ENCODE measurements around the gene UBE2Q1. TPM values are rescaled to one million over a fixed set of nuclear protein-coding genes. Genes with fewer than 3 reads are reported as not detected.

The UBE2Q1 gene
- total RNA-seq, 1 donor from 2014 or later, result 68.7 TPM

DNA sequence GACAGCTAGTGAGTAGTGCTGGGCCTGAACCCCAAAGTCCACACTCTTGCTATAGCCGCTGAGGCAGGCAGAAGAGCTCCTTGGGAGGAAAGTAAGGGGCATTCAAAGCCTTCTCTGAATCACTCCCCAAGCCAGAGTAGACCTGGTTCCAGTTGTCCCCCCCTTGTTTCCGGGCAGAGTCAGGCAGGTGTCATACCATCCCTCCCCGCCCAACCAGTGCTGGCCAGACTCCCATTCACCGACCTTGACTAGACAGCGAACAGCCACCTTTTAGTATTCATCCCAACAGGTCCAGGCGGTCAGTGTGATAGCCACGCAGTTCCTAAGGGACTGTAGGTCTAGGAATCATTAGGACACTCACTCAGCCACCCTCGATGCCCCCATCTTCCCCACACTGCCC is 20.9 kb upstream of the UBE2Q1 start:
- no peak for DNase-seq
- ATAC-seq, result no peak
- intact Hi-C loops (cut with micrococcal nuclease), result no loop called here

DNA sequence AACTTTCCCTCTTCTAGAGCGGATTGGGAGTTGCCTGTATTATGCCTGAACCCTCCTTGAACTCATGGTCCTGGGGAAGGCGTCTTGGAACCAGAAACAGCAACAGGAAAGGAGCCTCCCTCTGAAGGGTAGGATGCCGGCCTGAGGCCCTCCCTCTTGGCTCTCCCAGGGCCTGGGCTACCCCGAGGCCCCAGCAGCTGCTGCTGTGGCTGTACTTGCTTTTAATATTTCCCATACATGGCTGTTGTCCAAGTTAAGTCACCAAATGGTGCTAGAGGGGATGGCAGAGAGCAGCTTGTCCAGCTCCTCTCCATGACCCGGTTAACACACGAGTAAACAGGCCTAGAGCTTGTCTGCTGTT is 19.6 kb upstream of the UBE2Q1 start:
- DNase-seq (no peak), ATAC-seq (peak; percentile 66)
- intact Hi-C loops (cut with micrococcal nuclease), result no loop called here

DNA sequence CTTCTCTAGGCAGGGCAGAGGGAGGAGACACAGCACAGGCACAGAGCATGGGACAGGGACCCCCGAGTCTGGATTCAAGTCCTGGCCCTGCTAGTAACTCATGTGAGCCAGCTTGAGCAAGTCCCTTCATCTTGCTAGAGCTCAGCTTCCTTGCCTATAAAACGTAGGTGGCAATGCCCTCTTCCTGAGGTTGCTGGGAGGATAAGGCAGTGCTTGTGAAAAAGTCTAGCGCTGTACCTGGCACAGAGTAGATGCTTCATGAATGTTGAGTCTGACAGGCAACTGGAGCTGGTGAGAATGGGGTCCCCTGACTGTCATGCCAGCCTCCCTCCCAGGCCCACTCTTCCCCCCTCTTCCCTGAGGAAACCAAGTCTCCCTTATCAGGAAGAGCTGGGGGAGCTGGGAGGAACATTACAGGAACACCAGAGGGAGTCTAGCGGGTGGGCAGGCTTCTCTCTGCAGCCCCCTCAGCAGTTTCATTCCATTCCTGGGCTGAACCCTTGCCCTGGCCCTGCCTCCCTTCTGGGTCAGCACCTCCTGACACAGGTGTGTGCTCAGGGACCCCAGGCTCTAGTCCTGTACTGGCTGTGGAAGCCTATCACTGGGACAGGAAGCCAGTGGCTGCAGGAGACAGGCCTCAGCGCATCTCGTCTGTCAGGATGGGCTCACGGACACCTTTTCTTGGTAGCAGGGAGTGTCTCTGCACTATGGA is 19.0 kb upstream of the UBE2Q1 start:
- ATAC-seq, result no peak
- intact Hi-C loops (cut with micrococcal nuclease), result no loop called here

DNA sequence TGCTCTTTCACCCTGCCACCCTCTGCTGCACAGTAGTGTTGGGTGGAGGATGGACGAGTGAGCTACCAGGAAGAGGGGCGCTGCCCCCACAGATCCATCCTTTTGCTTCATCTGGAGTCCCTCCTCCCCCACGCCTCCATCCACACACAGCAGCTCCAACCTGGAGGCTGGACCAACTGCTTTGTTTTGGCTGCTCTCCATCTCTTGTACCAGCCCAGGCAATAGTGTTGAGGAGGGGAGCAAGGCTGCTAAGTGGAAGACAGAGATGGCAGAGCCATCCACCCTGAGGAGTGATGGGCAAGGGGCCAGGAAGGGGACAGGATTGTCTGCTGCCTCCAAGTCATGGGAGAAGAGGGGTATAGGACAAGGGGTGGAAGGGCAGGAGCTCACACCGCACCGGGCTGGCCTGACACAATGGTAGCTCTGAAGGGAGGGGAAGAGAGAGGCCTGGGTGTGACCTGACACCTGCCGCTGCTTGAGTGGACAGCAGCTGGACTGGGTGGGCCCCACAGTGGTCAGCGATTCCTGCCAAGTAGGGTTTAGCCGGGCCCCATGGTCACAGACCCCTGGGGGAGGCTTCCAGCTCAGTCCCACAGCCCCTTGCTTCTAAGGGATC is 17.6 kb upstream of the UBE2Q1 start:
- intact Hi-C loops (cut with micrococcal nuclease), result no loop called here
- ATAC-seq (no peak), DNase-seq (no peak)

More for the DNA sequence above, 19.0 kb upstream of the UBE2Q1 start:
- no peak for DNase-seq

DNA sequence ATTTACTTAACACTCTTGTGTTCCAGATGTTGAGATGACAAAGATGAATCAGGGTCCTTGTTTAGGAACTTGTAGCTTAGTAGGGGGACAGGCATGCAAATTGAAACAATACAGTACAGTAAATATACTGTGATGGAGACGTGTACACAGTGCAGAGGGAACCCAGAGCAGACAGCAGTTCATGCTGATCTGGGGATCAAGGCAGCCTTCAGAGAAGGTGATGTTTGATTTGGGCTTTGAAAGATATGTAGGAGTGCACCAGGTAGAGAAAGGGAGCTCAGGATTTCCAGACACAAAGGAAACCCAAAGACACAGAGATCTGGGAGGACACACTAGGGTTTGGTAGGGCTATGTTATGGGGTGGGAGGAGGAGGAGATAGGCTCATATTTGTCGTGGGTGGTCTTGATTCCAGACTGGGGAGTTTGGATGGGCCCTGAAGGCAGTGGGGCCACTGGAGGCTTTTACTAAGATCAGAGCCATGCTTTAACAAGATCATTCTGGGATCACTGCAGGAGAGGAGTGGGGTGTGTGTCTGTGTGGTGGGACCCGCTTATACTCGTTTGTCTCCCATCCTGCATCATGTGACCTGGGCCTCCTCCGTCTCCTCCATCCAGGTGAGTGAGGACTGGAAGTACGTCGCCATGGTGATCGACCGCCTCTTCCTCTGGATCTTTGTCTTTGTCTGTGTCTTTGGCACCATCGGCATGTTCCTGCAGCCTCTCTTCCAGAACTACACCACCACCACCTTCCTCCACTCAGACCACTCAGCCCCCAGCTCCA is 16.9 kb upstream of the UBE2Q1 start:
- no peak for ATAC-seq
- DNase-seq, result no peak
- intact Hi-C loops (cut with micrococcal nuclease), result no loop called here

DNA sequence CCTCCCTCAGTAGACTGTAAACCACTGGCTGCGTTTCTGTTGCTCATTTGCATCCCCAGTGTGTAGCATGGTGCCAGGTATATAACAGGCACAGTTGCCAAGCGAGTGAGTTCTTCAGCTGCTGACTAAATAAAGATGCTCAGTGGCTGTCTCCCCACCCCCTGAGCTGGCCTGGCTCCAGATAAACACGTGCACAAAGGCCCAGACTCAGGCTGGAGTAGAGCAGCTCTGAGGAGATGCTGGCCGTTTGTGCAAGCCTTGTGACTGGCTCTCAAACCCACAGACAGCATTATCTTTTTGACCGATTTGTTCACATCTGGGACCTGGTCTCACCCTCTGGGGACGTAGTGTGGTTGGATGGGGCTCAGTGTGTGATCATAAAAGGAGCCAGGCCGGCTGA is 16.3 kb upstream of the UBE2Q1 start:
- ATAC-seq, result no peak
- no peak for DNase-seq
- intact Hi-C loops (cut with micrococcal nuclease), result no loop called here

GRCh38 chr1:154573168-154573510 is 14.7 kb upstream of the UBE2Q1 start:
- ATAC-seq, result no peak
- DNase-seq, result no peak
- intact Hi-C loops (cut with micrococcal nuclease), result no loop called here

DNA sequence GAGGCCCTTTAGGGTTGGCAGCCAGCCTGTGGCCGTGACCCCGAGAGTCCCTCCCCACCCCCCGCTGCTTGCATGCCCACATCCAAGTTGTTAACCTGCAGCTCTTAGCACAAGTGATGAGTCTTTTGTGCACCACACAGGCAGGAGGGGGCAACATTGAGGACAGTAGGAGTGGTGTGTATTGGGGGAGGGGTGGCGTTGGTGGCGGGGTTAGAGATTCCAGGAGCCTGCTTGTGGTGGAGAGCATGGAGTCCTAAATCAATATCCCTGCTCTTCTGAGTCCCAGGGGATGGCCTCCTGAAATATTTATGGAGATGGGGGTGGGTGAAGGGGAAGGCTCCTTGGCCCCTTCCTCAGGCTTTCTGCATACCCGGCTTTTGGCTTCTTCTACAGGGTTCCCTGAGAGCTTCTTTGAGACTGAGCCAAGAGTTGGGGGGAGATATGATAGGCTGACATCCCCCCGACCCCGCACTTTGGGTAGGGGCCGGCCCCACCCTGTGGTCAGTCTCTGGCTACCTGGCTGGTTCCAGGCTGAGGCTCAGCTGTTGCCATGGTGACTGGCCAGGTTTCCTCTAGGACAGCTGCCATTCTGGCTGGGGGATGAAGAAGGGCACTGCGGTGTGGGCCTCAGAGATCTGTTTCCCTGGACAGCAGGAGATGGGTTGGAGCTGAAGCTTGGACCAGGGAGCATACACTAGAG is 14.2 kb upstream of the UBE2Q1 start:
- ATAC-seq, result no peak
- intact Hi-C loops (cut with micrococcal nuclease), result no loop called here
- DNase-seq, result no peak

- no peak for ATAC-seq
- intact Hi-C loops (cut with micrococcal nuclease), result no loop called here
- DNase-seq, result no peak
These were observed 13.5 kb upstream of the UBE2Q1 start for GRCh38 chr1:154571964-154572288.

DNA sequence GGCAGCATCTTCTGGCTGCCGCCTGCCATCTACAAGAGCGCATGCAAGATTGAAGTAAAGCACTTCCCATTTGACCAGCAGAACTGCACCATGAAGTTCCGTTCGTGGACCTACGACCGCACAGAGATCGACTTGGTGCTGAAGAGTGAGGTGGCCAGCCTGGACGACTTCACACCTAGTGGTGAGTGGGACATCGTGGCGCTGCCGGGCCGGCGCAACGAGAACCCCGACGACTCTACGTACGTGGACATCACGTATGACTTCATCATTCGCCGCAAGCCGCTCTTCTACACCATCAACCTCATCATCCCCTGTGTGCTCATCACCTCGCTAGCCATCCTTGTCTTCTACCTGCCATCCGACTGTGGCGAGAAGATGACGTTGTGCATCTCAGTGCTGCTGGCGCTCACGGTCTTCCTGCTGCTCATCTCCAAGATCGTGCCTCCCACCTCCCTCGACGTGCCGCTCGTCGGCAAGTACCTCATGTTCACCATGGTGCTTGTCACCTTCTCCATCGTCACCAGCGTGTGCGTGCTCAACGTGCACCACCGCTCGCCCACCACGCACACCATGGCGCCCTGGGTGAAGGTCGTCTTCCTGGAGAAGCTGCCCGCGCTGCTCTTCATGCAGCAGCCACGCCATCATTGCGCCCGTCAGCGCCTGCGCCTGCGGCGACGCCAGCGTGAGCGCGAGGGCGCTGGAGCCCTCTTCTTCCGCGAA is 12.9 kb upstream of the UBE2Q1 start:
- DNase-seq (no peak), ATAC-seq (no peak)
- intact Hi-C loops (cut with micrococcal nuclease), result no loop called here

GRCh38 chr1:154568157-154568815 is 9.8 kb upstream of the UBE2Q1 start:
- DNase-seq, result no peak
- intact Hi-C loops (cut with micrococcal nuclease), result no loop called here
- no peak for ATAC-seq

- intact Hi-C loops (cut with micrococcal nuclease), result no loop called here
- DNase-seq, result peak; percentile 82
- peak; percentile 98 for ATAC-seq
These were observed 9.1 kb upstream of the UBE2Q1 start, which contains the start of gene CHRNB2 for GRCh38 chr1:154567386-154568156. TSS of gene CHRNB2 (plus strand) at chr1:154567778. CDS start at chr1:154568045, 267 bp downstream.

DNA sequence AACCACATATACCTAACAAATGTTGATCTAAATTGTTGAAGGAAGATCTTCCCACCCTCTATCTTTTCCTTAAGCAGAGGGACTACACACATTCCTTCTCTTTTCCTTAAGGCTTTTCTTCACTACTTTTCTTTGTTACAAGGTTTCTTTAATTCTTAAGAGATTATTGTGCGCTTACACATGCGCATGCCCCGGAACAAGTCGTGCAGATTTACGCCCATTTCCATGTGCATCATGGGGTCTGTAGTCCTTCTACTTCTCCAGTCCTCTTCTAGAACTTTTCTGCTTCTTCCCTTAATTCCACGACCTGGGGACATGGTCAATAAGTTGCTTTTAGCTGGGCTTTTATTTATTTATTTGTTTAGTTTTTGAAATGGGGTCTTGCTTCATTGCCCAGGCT is 7.4 kb upstream of the UBE2Q1 start:
- intact Hi-C loops (cut with micrococcal nuclease), result no loop called here
- ATAC-seq (no peak), DNase-seq (no peak)

GRCh38 chr1:154559466-154560044 is 1.1 kb upstream of the UBE2Q1 start:
- intact Hi-C loops (cut with micrococcal nuclease), result loop anchor here (5.0 kb wide), 1 partner anchor 323 kb away; no protein-coding TSS in a partner anchor
- ATAC-seq, result peak; percentile 77
- peak; percentile 81 for DNase-seq

- intact Hi-C loops (cut with micrococcal nuclease), result no loop called here
- peak; percentile 99 for DNase-seq
- peak; percentile 96 for ATAC-seq
These were observed 431 bp upstream of the UBE2Q1 start for GRCh38 chr1:154558720-154559465.

DNA sequence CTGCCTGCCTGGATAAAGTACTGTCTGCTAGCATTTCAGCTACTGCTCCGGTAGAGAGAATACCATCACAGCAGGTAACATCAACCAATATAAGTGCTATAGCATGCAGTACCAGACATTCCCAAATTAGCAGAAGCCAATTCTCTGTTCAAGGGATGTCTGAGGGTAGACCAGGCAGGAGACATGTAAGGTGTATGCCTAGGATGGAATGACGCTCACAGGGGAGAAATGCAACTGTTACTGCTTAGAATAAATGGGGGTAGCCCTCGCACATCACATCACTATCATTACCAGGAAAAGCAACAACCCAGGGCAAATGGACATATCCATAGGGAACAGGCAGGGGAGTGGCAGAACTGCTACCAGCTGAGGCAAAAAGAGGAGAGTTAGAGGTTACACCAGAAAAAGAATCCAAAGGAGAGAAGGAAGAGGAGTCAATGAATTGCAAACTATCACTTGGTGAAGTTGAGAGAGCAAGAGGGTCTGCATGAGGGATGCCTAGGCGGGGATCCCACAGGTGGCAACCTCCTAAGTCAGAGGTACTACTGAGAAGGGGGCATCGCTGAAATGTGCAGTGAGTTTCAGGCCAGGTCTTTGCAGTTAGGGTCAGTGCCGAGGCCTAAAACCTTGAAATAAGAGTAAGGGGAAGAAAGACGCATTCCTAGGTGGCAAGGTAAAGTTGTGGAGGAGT is 1.1 kb downstream of the UBE2Q1 start:
- intact Hi-C loops (cut with micrococcal nuclease), result no loop called here

More for the DNA sequence above, 1.1 kb downstream of the UBE2Q1 start:
- ATAC-seq, result no peak
- no peak for DNase-seq
